NCI-H128 (cell line): ENCODE measurements around the gene ENTHD1.
"Not testable (repeated sequence)": the region's sequence is repeated elsewhere in the genome, so short reads cannot be mapped to it uniquely, and the experiment has no call there.

Experiments used
- DNase-seq: peaks from one replicate; lab custom pipeline; 2025; ENCODE audit not compliant: unreplicated experiment; lab: John Stamatoyannopoulos, UW

The ENTHD1 gene

GRCh38 chr22:39900306-39901227 is 7.0 kb upstream of the ENTHD1 start, which contains the start of gene GRAP2:
Gene GRAP2, plus strand, starts transcription at chr22:39901084. Its CDS starts 46,023 bp downstream, at chr22:39947107.
- no peak for DNase-seq

DNA sequence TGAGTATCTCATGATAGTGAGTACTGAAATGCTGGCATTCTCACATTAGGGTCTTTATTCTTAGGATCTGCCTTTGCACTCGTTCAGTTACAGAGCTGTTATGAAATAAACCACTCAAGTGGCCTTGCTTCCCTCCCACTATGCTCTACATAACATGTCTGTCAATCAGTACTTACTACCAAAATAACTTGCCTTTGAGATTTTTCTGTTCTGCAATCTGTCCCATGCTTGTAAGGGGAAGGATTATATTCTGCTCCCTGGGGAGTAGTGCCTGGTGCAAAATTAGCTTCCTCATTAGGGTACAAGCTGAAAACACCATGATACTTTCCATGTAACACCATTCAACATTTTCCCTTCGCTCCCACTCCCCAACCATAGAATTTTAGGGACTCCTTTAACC is 5.4 kb upstream of the ENTHD1 start:
- DNase-seq = no peak

DNA sequence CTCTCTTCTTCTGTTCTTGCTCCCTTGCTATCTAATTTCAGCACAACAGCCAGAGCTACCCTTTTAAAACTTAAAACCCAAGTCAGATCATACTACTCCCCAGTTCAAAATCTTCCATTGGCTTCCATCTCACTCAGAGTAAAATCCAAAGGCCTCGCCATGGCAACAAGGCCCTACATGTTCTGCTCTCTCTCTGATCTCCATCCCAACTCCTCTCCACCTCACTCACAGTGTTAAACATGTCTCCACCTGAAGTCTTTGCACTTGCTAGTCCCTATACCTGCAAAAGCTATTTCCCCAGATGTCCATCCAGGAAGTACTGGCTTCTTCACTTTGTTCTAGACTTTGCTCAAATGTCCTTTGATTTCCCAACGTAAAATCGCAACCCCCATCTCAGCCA is 4.3 kb upstream of the ENTHD1 start:
- no peak for DNase-seq

DNA sequence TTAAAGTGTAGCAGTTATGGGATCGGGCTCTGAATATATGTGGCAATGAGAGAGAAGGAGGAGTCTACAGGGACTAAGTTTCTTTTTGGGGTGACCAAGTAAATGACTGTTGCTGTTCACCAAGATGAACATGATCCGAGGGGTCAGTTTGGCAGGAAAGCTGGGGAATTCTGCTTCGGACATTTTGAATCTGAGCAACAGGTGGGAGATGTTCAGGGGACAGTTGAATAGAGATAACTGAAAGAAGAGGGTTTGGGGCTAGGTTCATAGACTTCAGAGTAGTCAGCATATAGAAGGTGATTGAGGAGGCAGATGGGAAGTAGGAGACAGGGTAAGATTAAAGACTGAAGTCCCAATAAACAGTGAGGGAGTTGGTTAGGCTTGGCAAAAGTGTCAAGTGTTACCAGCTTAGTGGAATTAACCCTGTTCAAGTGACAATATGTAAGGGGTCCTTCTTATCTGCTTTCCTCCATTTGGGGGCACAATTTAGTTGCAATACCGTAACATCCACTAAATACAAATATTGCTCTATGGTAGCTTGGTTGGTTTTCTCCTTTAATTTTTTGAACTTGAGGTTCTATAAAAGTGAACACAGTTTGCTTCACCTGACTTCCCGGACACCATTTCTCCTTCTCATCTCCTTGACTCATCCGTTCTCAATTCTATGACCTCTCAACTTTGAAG is 2.9 kb upstream of the ENTHD1 start:
- no peak for DNase-seq

- no peak for DNase-seq
Measured at GRCh38 chr22:39895682-39896081, 2.1 kb upstream of the ENTHD1 start.

GRCh38 chr22:39894554-39895092 is 1.1 kb upstream of the ENTHD1 start:
- no peak for DNase-seq

GRCh38 chr22:39889924-39890323 is 3.6 kb downstream of the ENTHD1 start:
- not testable (repeated sequence) for DNase-seq

DNA sequence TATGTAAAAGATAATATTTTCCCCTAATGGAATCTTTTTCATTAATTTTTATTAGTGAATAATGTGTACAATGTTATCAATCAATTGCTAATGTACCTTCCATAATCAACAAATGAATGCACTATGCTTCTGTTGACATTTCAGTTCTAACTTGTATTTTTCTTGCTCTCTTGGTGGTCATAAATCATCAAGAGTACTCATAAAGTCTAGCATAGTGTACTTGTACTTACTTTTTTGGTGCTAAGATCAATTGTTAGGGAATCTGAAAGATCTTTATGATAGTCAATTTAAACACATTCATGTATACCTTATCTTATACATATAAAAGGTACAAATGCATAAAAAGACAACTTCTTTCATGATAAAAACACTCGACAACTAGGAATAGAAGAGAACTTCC is 10.5 kb downstream of the ENTHD1 start:
- DNase-seq = no peak

DNA sequence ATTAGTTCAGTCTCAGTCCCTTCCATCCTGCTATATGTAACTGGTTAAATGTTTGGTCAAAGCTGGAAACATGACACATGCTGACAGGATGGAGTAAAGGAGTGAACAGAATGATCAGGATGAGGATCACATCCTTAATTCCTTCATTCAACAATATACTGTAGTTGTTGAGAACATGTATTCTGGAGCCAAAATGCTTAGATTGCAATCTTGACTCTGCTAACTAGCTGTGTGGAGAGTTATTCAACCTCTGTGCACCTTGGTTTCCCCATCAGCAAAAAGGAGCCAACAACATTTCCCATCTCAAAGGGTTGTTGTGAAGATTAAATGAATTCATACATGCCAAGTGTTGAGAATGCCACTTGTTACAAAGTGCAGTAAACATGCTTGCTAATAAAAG is 12.8 kb downstream of the ENTHD1 start:
- DNase-seq = no peak

GRCh38 chr22:39877079-39877845 is 16.3 kb downstream of the ENTHD1 start:
- no peak for DNase-seq

DNA sequence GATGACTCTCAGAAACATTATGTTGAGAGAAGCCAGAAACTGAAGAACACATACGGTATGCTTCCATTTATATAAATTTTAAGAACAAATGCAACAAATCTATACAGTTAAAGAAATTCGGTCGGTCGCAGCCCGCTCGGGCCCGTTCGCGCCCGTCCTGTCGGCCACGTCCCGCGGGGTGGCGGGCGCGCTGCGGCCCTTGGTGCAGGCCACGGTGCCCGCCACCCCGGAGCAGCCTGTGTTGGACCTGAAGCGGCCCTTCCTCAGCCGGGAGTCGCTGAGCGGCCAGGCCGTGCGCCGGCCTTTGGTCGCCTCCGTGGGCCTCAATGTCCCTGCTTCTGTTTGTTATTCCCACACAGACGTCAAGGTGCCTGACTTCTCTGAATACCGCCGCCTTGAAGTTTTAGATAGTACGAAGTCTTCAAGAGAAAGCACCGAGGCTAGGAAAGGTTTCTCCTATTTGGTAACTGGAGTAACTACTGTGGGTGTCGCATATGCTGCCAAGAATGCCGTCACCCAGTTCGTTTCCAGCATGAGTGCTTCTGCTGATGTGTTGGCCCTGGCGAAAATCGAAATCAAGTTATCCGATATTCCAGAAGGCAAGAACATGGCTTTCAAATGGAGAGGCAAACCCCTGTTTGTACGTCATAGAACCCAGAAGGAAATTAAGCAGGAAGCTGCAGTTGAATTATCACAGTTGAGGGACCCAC is 18.2 kb downstream of the ENTHD1 start:
- not testable (repeated sequence) for DNase-seq

GRCh38 chr22:39873965-39874364 is 19.6 kb downstream of the ENTHD1 start:
- no peak for DNase-seq

DNA sequence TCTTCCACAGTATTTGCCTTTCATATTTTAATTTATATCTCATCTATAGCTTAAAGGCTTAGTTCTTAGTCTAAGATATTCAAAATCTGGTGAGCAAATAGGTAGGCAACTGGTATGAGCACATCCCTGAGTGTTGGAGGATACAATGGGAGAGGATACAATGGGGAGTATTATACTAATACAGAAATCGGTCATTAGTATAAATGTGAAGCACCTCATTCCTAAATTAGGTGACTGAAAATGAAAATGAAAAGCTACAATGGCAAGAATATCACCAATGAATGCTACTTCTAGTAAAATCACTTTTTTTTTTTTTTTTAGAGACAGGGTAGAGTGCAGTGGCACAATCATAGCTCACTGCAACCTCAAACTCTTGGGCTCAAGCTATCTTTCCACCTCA is 21.0 kb downstream of the ENTHD1 start:
- DNase-seq = no peak

DNA sequence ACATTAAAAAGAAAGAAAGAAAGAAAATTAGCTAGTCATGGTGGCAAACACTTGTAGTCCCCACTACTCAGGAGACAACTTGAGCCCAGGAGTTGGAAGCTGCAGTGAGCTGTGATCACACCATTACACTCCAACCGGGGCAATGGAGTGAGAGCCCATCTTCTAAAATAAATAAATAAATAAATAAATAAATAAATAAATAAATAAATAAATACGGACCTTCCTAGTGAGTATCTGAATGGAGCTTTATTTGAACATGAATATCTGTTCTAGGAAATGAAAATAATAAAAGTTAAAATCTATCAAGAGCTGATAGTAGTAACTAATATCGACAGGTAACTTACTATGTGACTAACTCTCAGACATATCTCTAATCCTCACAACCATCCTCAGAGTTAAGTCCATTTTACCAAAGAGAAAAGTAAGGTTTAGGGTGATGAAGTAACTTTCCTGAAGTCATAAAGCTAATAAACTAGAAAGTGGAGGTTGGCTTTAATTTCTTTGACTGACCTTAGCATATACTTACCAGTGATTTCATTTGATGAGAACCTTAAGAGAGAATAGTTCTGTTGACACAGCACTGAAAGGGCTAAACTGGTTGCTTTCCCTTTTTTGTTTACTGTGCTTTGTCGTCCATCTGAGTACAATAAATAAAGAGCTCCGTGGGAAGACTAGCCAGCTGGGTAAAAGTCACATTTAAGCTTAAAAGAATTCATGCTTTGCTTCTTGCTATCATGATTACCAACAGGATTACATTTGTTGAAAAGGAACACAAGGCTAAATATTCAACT is 22.4 kb downstream of the ENTHD1 start:
- DNase-seq = no peak

- not testable (repeated sequence) for DNase-seq
Measured at GRCh38 chr22:39869797-39870196, 23.8 kb downstream of the ENTHD1 start.

DNA sequence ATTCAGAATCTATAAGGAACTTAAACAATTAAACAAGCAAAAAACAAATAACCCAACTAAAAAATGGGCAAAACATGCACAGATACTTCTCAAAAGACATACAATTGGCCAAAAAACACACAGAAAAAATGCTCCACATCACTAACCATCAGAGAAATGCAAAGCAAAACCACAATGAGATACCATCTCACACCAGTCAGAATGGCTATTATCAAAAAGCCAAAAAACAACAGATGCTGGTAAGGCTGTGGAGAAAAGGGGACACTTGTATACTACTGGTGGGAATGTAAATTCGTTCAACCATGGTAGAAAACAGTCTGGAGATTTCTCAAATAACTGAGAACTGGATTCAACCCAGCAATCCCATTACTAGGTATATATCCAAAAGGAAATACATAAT is 24.8 kb downstream of the ENTHD1 start:
- no peak for DNase-seq

DNA sequence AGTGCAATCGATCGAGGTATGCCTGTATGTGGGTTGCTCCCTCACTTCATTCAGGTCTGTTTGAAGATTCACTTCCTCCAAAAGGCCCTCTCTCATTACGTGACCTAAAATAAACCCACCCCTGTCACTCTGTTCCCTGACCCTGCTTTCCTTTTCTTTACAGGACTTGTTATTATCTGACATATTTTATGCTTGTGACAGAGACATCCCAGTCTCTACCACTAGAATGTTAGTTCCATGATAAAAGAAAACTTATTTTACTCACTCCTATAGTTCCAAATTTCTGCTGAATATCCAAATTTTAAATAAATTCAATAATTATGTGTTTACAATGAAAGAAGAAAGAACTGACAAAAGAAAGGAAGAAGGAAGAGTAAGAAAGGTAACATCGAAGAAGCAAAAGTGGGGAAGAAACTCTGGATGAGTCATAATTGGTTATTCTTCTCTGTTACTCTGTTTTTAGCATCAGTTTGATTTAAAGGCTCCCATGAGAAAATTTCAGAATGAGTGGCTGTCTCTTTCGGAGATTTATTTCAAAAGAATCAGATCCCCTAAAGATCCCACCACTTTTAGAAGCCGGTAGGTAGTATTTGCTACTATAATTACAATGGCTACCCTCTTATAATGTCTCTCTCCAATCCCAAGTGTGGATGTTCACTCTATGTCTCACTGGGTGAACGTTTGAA is 33.5 kb downstream of the ENTHD1 start:
- DNase-seq = no peak

- no peak for DNase-seq
Measured at GRCh38 chr22:39856588-39856987, 37.0 kb downstream of the ENTHD1 start.

DNA sequence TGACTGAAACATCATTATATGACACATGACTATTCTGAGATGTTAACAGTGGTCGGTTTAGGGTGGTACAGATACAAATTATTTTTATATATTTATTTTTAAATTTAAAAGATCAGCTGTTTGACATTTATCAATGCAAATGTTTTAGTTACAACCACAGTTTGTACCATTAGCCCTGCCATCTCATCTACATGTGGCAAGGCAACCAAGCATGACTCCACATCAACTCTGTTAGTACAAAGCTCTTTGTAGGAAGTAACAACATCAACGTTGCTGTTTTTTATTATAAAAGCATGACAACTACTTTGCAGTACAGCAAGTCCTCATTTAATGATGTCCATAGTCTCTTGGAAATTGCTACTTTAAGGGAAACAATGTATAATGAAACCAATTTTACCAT is 40.8 kb downstream of the ENTHD1 start:
- no peak for DNase-seq
